Mesenteric fat pad (tissue), 1 donor: ENCODE results near the gene PLEKHF1. TPM values are rescaled to one million over a fixed set of nuclear protein-coding genes. Genes with fewer than 3 reads are reported as not detected.
"Not testable (repeated sequence)": the region's sequence is repeated elsewhere in the genome, so short reads cannot be mapped to it uniquely, and the experiment has no call there.

Experiments
- DNase-seq: peaks from one replicate; pipeline ENCODE4 v3.0.0-alpha.2; 2020; ENCODE audit warnings: low spot score
- long read RNA-seq: library from polyadenylated mRNA; unstranded; transcript quantifications from one replicate; pipeline ENCODE4 v2.0.0, GENCODE V29; 2020
- total RNA-seq: library from RNA; stranded (reverse); fragmentation: NEBNext Ultra II Directional; extraction: Animal tissue kit (Norgen Biotek cat#: 25700); gene quantifications from one replicate; pipeline ENCODE4 v1.2.1, GENCODE V29; 2021
- donor health status: DM: yes; HTN: yes; CAD: no.

PLEKHF1 gene
- total RNA-seq, result 9.1 TPM
- long read RNA-seq, transcript PLEKHF1-204 (2 exons, 1,357 nt), result minor isoform, 20 of 81 reads
- long read RNA-seq, transcript PLEKHF1-201 (2 exons, 2,084 nt), result major isoform, 45 of 81 reads
- long read RNA-seq, partial matches to known transcripts, result 7 of 81 reads
- long read RNA-seq, other reads (novel, unspliced or antisense), result 4 of 81 reads

- DNase-seq, result peak; percentile 96
These were observed at the start of gene PLEKHF1 for GRCh38 chr19:29665215-29665825. Gene PLEKHF1 (plus strand): TSS chr19:29665461. CDS start chr19:29673840, 8,379 bp downstream.

DNA sequence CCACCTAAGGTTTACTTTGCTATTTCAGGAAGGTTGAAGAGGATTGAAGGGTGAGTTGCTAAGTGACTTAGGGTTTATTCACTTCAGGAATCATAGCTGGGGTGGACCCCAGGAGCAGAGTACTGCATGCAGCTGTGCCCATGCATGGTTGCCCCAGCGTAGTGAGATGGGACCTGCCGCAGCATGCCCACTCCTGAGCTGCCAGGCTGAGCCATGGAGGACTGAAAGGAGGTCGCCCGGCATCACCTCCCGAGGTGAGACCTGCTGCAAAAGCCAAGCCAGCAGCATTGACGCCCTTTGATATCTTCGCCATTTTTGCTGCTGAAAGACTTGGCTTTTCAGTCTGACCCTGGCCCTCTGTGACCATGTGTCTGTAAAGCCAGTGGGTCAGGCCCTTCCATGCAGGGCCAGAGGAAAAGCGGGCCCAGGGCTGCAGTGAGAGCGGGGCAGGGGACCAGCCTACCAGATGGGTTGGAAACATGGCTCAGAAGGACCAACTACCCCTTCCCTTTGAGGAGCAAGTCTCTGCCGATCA is 49.3 kb upstream of the PLEKHF1 start:
- DNase-seq, result no peak

DNA sequence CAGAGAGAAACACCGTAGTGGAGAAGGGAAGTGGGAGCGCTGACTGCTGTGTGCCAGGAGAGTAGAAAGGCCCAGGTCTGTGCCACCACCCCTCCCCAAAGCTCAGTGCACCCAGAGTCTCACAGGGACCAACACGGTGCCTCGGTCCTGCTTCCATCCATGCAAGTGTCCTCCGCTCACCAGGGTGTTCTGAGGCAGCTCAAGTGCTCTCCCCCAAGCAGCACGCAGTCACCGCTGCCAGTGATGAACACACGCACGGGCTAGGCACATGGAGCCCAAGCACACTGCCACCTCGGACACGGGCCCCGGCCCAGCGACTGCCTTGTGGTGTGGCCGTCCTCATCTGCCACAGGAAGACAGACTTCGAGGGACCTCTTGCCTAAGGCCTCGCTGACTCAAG is 48.7 kb upstream of the PLEKHF1 start:
- no peak for DNase-seq

GRCh38 chr19:29617366-29618266 is 47.6 kb upstream of the PLEKHF1 start:
- no peak for DNase-seq

DNA sequence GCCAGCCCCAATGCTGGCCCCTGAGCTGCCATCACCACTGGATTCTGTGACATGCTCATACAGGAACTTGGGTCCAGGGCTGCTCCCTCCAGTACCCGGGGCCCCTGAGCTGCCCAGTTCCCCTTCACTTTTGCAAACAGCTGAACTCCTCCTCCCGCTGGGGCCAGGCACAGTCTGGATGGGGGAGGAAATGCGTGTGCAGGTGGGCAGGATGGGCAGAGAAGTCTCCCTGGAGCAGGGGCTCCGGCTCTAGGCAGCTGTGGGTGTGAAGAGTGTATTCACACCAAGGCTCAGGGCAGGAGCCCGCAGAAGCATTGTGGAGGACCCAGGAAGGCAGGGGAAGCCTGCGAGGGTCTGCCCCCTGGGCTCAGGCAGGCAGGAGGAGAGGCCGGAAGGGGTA is 46.8 kb upstream of the PLEKHF1 start:
- no peak for DNase-seq

- DNase-seq, result no peak
These were observed 46.4 kb upstream of the PLEKHF1 start for GRCh38 chr19:29618871-29619270.

GRCh38 chr19:29620931-29621351 is 44.3 kb upstream of the PLEKHF1 start:
- DNase-seq, result no peak

DNA sequence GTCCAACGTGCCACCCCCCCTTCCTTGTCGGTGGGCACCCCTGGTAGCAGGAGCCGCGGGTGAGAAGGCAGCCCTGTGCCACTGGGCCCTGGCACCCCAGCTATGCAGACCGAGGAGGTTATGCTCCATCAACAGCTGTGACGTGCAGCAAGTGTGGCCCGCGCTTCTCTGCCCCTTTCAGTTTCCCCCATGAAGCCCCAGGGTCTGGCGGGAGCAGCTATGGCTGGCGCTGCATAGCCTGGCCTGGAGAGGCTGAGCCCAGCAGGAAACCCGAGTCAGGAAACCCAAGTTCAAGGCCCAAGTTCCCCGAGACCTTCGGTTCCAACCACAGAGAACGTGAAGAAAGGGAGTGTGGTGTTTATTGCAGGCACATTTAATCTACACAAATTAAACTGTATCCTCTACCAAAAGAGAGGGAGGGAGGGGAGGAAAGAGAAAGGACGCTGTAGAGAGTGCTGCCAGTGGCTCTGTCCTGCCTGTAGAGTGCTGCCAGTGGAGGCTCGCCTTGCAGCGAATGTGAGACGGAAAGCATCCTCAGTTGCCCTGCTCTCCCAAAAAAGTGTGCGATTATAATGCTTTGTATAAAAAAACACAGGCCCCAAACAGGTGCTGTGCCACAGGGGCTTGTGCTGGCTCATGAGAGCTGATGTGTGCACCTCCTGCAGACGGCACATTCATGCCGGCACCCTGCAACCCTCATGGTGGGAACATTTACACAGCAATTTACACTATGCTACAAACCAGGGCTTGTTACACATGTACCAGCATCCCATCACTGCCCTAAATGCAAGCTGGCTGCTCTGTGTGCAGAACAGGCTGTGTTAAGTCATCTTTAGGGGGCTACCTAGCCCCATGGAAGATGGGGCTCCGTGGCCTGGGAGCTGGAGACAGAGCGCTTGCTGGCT is 42.8 kb upstream of the PLEKHF1 start:
- DNase-seq, result no peak

- no peak for DNase-seq
These were observed 41.4 kb upstream of the PLEKHF1 start for GRCh38 chr19:29623726-29624488.

- no peak for DNase-seq
These were observed 40.6 kb upstream of the PLEKHF1 start for GRCh38 chr19:29624489-29625185.

GRCh38 chr19:29625186-29625651 is 40.0 kb upstream of the PLEKHF1 start:
- DNase-seq, result no peak

DNA sequence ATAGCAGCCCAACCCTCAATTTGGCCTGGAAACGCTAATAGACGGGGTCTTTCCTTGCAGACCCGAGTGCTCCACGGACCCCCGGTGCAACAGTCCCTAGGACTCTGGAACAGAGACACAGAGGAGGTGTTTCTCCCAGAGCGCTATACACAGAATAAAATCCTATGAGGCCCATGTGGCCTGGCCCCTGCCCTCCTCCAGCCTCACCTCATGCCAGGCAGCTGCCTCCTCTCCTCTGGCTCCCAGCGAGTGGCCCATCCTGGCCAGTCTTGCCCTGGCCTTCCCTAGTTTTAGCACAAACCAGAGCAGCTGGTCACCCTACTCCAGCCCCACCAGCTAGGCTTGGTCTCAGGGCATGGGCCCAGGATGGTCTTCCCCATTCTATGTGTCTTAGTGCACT is 38.9 kb upstream of the PLEKHF1 start:
- DNase-seq, result no peak

GRCh38 chr19:29626832-29627231 is 38.4 kb upstream of the PLEKHF1 start:
- DNase-seq, result not testable (repeated sequence)

GRCh38 chr19:29628661-29629385 is 36.4 kb upstream of the PLEKHF1 start:
- no peak for DNase-seq

- no peak for DNase-seq
These were observed 35.3 kb upstream of the PLEKHF1 start for GRCh38 chr19:29629836-29630534.

DNA sequence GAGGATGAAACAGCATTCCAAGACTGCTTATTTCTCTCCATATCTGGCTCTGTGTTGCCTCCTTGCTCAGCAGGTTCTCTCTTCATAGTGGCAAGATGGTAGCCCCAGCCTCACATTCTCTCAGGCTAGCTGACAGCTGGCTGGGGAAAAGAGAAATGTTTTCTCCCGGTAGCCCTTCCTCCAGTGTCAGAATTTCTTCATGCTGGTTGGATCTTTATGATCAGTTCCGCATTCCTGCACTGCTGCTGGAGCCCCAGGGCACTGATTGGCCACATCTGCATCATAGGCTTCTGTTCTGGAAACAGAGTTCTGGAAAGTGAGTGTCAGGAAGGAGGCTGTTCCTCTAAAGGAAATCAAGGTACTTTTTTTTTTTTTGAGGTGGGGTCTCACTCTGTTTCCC is 34.6 kb upstream of the PLEKHF1 start:
- DNase-seq, result no peak

DNA sequence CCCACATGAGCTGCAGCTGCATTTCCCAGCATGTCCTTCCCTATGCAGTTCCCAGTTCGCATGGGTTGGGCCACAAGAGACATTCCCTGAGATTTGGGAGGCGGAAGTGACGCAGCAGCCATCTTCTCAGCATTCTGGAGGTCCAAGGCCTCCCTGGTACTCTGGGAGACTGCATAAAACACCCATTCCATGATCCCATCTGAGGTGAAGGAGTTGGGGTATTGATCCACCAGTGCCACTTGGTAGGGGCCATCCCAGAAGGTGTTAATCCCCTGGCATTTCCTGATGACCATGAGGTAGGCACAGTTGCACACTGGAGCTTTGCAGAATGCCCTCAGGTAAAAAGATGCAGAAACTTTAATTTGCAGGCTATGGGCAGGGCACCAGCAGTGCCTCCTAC is 33.8 kb upstream of the PLEKHF1 start:
- no peak for DNase-seq

DNA sequence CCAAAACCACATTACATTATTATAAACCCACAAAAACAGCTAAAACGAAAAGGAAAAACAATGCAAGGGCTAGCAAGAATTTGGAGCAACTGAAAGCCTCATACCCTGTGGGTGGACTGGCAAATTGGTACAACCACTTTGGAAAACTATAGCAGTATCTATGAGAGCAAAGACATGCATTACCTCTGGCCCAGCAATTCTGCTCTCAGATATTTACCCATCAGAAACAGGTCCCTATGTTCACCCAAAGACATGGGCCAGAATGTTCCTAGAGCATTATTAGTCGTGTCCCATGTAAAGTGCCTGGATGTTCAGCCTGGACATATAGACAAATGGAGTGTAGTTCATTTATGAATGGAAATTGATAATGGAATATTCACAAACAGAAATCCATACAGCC is 31.3 kb upstream of the PLEKHF1 start:
- DNase-seq, result no peak
